ENCODE results near the gene SHC3. TPM values are rescaled to one million over a fixed set of nuclear protein-coding genes. Genes with fewer than 3 reads are reported as not detected.

SHC3 gene
- total and polyA plus RNA-seq, 2 of the 4 experiments (the other 2 are of a cell fraction), result 4.5 to 13.3 TPM

GRCh38 chr9:89109666-89110065 is 69.0 kb downstream of the SHC3 start:
- Histone ChIP-seq H3K56ac (ENCODE audit: extremely low read depth, insufficient read depth, low read length) (no peak overlapping the region), H3K4ac (ENCODE audit: low read depth, low read length) (peak overlapping the region; percentile 72; the same call in 1 of the 2 replicates), H3K18ac (ENCODE audit: low read depth, low read length) (peak overlapping the region; percentile 74; the same call in 1 of the 2 replicates), H3K79me1 (ENCODE audit: low read depth in 1 of 2, low read length in 2 of 2) (peaks cover 12 to 33% of the 10 kb centered on the region in 2 experiments), H2AFZ (replicated peaks; ENCODE audit: low read length, poor library complexity) (no peak overlapping the region), H4K91ac (ENCODE audit: insufficient read depth, low read depth, low read length) (peak overlapping the region; percentile 65; the same call in 1 of the 2 replicates), H3K4me3 (ENCODE audit: insufficient read depth, low read depth, low read length) (no peak overlapping the region), H3K14ac (replicated peaks; ENCODE audit: low read depth, low read length) (no peak overlapping the region; the same call in 1 of the 2 replicates), H2BK15ac (ENCODE audit: low read depth, low read length) (no peak overlapping the region), H2BK20ac (ENCODE audit: low read depth, low read length) (no peak overlapping the region), H3K27ac (ENCODE audit: insufficient read depth, low read length) (no peak overlapping the region), H2BK120ac (ENCODE audit: low read depth, low read length) (peak overlapping the region; percentile 48), H3K9me3 (ENCODE audit: control insufficient read depth, insufficient read depth, low read length) (peaks cover 7% of the 10 kb centered on the region), H2BK5ac (ENCODE audit: low read depth, low read length, poor library complexity, severe bottlenecking) (no peak overlapping the region), H4K8ac (ENCODE audit: low read depth in 2 of 2, low read length in 2 of 2) (peak overlapping the region in 1 of 2 experiments; percentile 57; a peak in 1 of 4 replicates), H3K36me3 (ENCODE audit: control insufficient read depth, insufficient read depth, low read length) (peaks cover 11% of the 10 kb centered on the region), H4K5ac (ENCODE audit: low read depth, low read length) (0 out of 2 replicates have a peak overlapping the region, but pooled peaks have one; percentile 35), H3K9me1 (ENCODE audit: insufficient read depth, low read length) (peaks cover 8% of the 10 kb centered on the region; the same call in 1 of the 2 replicates), H3K4me1 (ENCODE audit: control insufficient read depth, insufficient read depth, low read length) (peaks cover 6% of the 10 kb centered on the region; the same call in 1 of the 2 replicates), H2AK5ac (ENCODE audit: low read depth, low read length) (no peak overlapping the region), H3K27me3 (ENCODE audit: control insufficient read depth, insufficient read depth, low read length) (no peaks in the 10 kb centered on the region), H3K23ac (ENCODE audit: low read depth, low read length) (no peak overlapping the region), H3K9ac (ENCODE audit: low read depth, low read length) (no peak overlapping the region), H2AK9ac (replicated peaks; ENCODE audit: low read depth, low read length, poor library complexity) (peak overlapping the region; percentile 89), H3K4me2 (ENCODE audit: low read depth, low read length) (no peak overlapping the region), H4K20me1 (ENCODE audit: insufficient read depth, low read length) (no peaks in the 10 kb centered on the region)
- dilution Hi-C loops (cut with HindIII; ENCODE audit: low sequenced_read_pairs, unreplicated experiment), result no loop called here
- TF ChIP-seq FOS (IDR thresholded peaks at IDR 0.05; ENCODE audit: low read depth, low read length), result no peak
- TF ChIP-seq MAFK (IDR thresholded peaks at IDR 0.05; ENCODE audit: low read depth, low read length), result no peak
- no peak for TF ChIP-seq RCOR1 (IDR thresholded peaks at IDR 0.05; ENCODE audit: insufficient replicate concordance, low read length)
- no peak for TF ChIP-seq RFX5 (IDR thresholded peaks at IDR 0.05; ENCODE audit: low read depth, low read length)
- no peak for TF ChIP-seq CEBPB (IDR thresholded peaks at IDR 0.05; ENCODE audit: low read depth, low read length)
- no peak for TF ChIP-seq MXI1 (IDR thresholded peaks at IDR 0.05; ENCODE audit: borderline replicate concordance, low read depth, low read length)
- TF ChIP-seq, protein P1, sequence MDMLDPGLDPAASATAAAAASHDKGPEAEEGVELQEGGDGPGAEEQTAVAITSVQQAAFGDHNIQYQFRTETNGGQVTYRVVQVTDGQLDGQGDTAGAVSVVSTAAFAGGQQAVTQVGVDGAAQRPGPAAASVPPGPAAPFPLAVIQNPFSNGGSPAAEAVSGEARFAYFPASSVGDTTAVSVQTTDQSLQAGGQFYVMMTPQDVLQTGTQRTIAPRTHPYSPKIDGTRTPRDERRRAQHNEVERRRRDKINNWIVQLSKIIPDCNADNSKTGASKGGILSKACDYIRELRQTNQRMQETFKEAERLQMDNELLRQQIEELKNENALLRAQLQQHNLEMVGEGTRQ (IDR thresholded peaks at IDR 0.05; ENCODE audit: low read depth, low read length), result no peak
- TF ChIP-seq, protein P2, sequence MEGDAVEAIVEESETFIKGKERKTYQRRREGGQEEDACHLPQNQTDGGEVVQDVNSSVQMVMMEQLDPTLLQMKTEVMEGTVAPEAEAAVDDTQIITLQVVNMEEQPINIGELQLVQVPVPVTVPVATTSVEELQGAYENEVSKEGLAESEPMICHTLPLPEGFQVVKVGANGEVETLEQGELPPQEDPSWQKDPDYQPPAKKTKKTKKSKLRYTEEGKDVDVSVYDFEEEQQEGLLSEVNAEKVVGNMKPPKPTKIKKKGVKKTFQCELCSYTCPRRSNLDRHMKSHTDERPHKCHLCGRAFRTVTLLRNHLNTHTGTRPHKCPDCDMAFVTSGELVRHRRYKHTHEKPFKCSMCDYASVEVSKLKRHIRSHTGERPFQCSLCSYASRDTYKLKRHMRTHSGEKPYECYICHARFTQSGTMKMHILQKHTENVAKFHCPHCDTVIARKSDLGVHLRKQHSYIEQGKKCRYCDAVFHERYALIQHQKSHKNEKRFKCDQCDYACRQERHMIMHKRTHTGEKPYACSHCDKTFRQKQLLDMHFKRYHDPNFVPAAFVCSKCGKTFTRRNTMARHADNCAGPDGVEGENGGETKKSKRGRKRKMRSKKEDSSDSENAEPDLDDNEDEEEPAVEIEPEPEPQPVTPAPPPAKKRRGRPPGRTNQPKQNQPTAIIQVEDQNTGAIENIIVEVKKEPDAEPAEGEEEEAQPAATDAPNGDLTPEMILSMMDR (conservative IDR thresholded peaks at IDR 0.05; ENCODE audit: low read depth, low read length), result no peak
- TF ChIP-seq BHLHE40 (IDR thresholded peaks at IDR 0.05; ENCODE audit: low read depth, low read length), result no peak
- TF ChIP-seq NFE2L2 (IDR thresholded peaks at IDR 0.05; ENCODE audit: low read depth, low read length), result no peak
- TF ChIP-seq MAZ (IDR thresholded peaks at IDR 0.05; ENCODE audit: borderline replicate concordance, low read depth, low read length), result no peak
- TF ChIP-seq, protein P3, sequence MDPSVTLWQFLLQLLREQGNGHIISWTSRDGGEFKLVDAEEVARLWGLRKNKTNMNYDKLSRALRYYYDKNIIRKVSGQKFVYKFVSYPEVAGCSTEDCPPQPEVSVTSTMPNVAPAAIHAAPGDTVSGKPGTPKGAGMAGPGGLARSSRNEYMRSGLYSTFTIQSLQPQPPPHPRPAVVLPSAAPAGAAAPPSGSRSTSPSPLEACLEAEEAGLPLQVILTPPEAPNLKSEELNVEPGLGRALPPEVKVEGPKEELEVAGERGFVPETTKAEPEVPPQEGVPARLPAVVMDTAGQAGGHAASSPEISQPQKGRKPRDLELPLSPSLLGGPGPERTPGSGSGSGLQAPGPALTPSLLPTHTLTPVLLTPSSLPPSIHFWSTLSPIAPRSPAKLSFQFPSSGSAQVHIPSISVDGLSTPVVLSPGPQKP (IDR thresholded peaks at IDR 0.05; ENCODE audit: borderline replicate concordance, low read depth, low read length), result no peak
- TF ChIP-seq CHD1 (IDR thresholded peaks at IDR 0.05; ENCODE audit: low read depth, low read length), result no peak
- no peak for TF ChIP-seq SMC3 (IDR thresholded peaks at IDR 0.05; ENCODE audit: low read depth, low read length)
- no peak for TF ChIP-seq POLR2A (IDR thresholded peaks at IDR 0.05; ENCODE audit: low read depth, low read length)
- ATAC-seq (ENCODE audit: low read depth) (peak; percentile 51; the same call in 1 of the 2 replicates), DNase-seq (peak; percentile 52)
- intact Hi-C loops (cut with micrococcal nuclease), result no loop called here
- ChIA-PET CTCF (no interaction called here), POLR2A (ENCODE audit: unreplicated experiment) (no interaction called here)
- no TSS peak for BruUV-seq (replicated peaks)
- in situ Hi-C loops (cut with MboI; ENCODE audit: low sequenced_read_pairs), result no loop called here
